Measurements from ENCODE around the gene GIMAP1.
"Not testable (repeated sequence)": the region's sequence is repeated elsewhere in the genome, so short reads cannot be mapped to it uniquely, and the experiment has no call there.

The GIMAP1 gene

DNA sequence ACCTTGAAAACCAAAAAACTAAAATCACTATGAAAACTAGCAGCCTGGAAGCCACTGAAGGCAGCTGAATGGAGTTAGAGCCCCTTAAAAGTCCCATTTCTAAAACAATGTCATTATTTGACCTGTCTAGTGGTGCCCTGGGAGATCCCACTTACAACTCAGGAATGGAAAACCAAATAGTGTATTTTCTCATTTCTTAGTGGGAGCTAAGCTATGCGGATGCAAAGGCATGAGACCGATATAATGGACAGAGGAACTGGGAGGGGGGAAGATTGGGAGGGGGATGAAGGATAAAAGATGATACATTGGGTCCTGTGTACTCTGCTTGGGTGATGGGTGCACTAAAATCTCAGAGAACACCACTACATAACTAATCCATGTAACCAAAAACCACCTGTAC lies 40.7 kb upstream of the GIMAP1 start:
- H3K36me3 ChIP-seq (ENCODE audit: control insufficient read depth in 1 of 2, insufficient read depth in 2 of 2, low read depth in 1 of 2, low read length in 2 of 2) = no peaks in the 10 kb centered on the region
- no peak overlapping the region for H3K4ac ChIP-seq (ENCODE audit: low read depth in 1 of 2, low read length in 2 of 2)
- H3K9me3 ChIP-seq (ENCODE audit: control insufficient read depth, low read length) = no peaks in the 10 kb centered on the region
- no peak overlapping the region for H2BK15ac ChIP-seq (ENCODE audit: low read depth, poor library complexity, severe bottlenecking)
- no peak overlapping the region for H3K18ac ChIP-seq (ENCODE audit: low read depth in 1 of 2, low read length in 2 of 2)
- H2AK5ac ChIP-seq (ENCODE audit: low read length, severe bottlenecking) = no peak overlapping the region
- no peak overlapping the region for H4K91ac ChIP-seq (ENCODE audit: low read length)
- H2BK5ac ChIP-seq (ENCODE audit: low read depth, low read length, poor library complexity, severe bottlenecking) = no peak overlapping the region
- no peak overlapping the region for H4K8ac ChIP-seq (ENCODE audit: low read length)
- DNase-seq = no peak
- H2AFZ ChIP-seq (ENCODE audit: low read depth, low read length) = no peak overlapping the region
- no peaks in the 10 kb centered on the region for H3K27me3 ChIP-seq (ENCODE audit: control insufficient read depth in 1 of 2, insufficient read depth in 1 of 2, low read length in 2 of 2)
- no peak overlapping the region for H3K9ac ChIP-seq (ENCODE audit: low read length)
- H2BK12ac ChIP-seq (ENCODE audit: low read length in 2 of 2) = no peak overlapping the region
- no peak overlapping the region for H3K23ac ChIP-seq (ENCODE audit: low read length in 2 of 2)
- no peaks in the 10 kb centered on the region for H3K79me1 ChIP-seq (replicated peaks; ENCODE audit: low read length, poor library complexity, severe bottlenecking)
- no peak overlapping the region for H3K14ac ChIP-seq (ENCODE audit: low read length in 2 of 2)
- H3K4me3 ChIP-seq (ENCODE audit: insufficient read depth in 1 of 2, low read depth in 1 of 2, low read length in 2 of 2) = no peak overlapping the region
- H3K27ac ChIP-seq (ENCODE audit: low read length, poor library complexity, severe bottlenecking) = no peak overlapping the region
- H3K4me2 ChIP-seq (ENCODE audit: low read length, poor library complexity, severe bottlenecking) = no peak overlapping the region
- no peaks in the 10 kb centered on the region for H3K4me1 ChIP-seq (ENCODE audit: control insufficient read depth, insufficient read depth, low read depth, low read length)
- no peak overlapping the region for H2BK120ac ChIP-seq (ENCODE audit: low read depth, low read length)
- no CpG with 5 or more reads among the region's 2 CpGs for WGBS

- H3K27me3 ChIP-seq (ENCODE audit: control insufficient read depth in 1 of 2, insufficient read depth in 1 of 2, low read length in 2 of 2); H3K9me3 ChIP-seq (ENCODE audit: control insufficient read depth, low read length); H2BK120ac ChIP-seq (ENCODE audit: low read depth, low read length); H3K9ac ChIP-seq (ENCODE audit: low read length); H3K79me1 ChIP-seq (replicated peaks; ENCODE audit: low read length, poor library complexity, severe bottlenecking); H2BK5ac ChIP-seq (ENCODE audit: low read depth, low read length, poor library complexity, severe bottlenecking); H2AK5ac ChIP-seq (ENCODE audit: low read length, severe bottlenecking); H3K4ac ChIP-seq (ENCODE audit: low read depth in 1 of 2, low read length in 2 of 2); H2BK12ac ChIP-seq (ENCODE audit: low read length in 2 of 2); DNase-seq; H2BK15ac ChIP-seq (ENCODE audit: low read depth, poor library complexity, severe bottlenecking); H3K14ac ChIP-seq (ENCODE audit: low read length in 2 of 2); H3K4me3 ChIP-seq (ENCODE audit: insufficient read depth in 1 of 2, low read depth in 1 of 2, low read length in 2 of 2); H3K4me2 ChIP-seq (ENCODE audit: low read length, poor library complexity, severe bottlenecking); H2AFZ ChIP-seq (ENCODE audit: low read depth, low read length); H3K4me1 ChIP-seq (ENCODE audit: control insufficient read depth, insufficient read depth, low read depth, low read length); H3K36me3 ChIP-seq (ENCODE audit: control insufficient read depth in 1 of 2, insufficient read depth in 2 of 2, low read depth in 1 of 2, low read length in 2 of 2); H3K27ac ChIP-seq (ENCODE audit: low read length, poor library complexity, severe bottlenecking); H3K18ac ChIP-seq (ENCODE audit: low read depth in 1 of 2, low read length in 2 of 2); H3K23ac ChIP-seq (ENCODE audit: low read length in 2 of 2); H4K8ac ChIP-seq (ENCODE audit: low read length); H4K91ac ChIP-seq (ENCODE audit: low read length): not testable (repeated sequence)
These were observed 40.1 kb upstream of the GIMAP1 start for GRCh38 chr7:150676276-150676675.

GRCh38 chr7:150676854-150677253 lies 39.6 kb upstream of the GIMAP1 start:
- 88% methylated on average over 1 of the region's 3 CpGs for WGBS
- H3K9me3 ChIP-seq (ENCODE audit: control insufficient read depth, low read length); H2BK120ac ChIP-seq (ENCODE audit: low read depth, low read length); H3K27me3 ChIP-seq (ENCODE audit: control insufficient read depth in 1 of 2, insufficient read depth in 1 of 2, low read length in 2 of 2); H3K4me1 ChIP-seq (ENCODE audit: control insufficient read depth, insufficient read depth, low read depth, low read length); H3K4me2 ChIP-seq (ENCODE audit: low read length, poor library complexity, severe bottlenecking); H4K8ac ChIP-seq (ENCODE audit: low read length); H4K91ac ChIP-seq (ENCODE audit: low read length); H3K27ac ChIP-seq (ENCODE audit: low read length, poor library complexity, severe bottlenecking); H2BK12ac ChIP-seq (ENCODE audit: low read length in 2 of 2); H2BK5ac ChIP-seq (ENCODE audit: low read depth, low read length, poor library complexity, severe bottlenecking); H3K18ac ChIP-seq (ENCODE audit: low read depth in 1 of 2, low read length in 2 of 2); H2AK5ac ChIP-seq (ENCODE audit: low read length, severe bottlenecking); H3K4ac ChIP-seq (ENCODE audit: low read depth in 1 of 2, low read length in 2 of 2); H3K4me3 ChIP-seq (ENCODE audit: insufficient read depth in 1 of 2, low read depth in 1 of 2, low read length in 2 of 2); DNase-seq; H3K14ac ChIP-seq (ENCODE audit: low read length in 2 of 2); H3K79me1 ChIP-seq (replicated peaks; ENCODE audit: low read length, poor library complexity, severe bottlenecking); H3K9ac ChIP-seq (ENCODE audit: low read length); H3K36me3 ChIP-seq (ENCODE audit: control insufficient read depth in 1 of 2, insufficient read depth in 2 of 2, low read depth in 1 of 2, low read length in 2 of 2); H2AFZ ChIP-seq (ENCODE audit: low read depth, low read length); H3K23ac ChIP-seq (ENCODE audit: low read length in 2 of 2); H2BK15ac ChIP-seq (ENCODE audit: low read depth, poor library complexity, severe bottlenecking): not testable (repeated sequence)

DNA sequence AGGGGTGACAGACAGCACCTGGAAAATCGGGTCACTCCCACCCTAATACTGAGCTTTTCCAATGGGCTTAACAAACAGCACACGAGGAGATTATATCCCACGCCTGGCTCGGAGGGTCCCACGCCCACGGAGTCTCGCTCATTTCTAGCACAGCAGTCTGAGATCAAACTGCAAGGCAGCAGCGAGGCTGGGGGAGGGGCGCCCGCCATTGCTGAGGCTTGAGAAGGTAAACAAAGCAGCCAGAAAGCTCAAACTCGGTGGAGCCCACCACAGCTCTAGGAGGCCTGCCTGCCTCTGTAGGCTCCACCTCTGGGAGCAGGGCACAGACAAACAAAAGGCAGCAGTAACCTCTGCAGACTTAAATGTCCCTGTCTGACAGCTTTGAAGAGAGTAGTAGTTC lies 37.8 kb upstream of the GIMAP1 start:
- H3K4me1 ChIP-seq (ENCODE audit: control insufficient read depth, insufficient read depth, low read depth, low read length); H2AFZ ChIP-seq (ENCODE audit: low read depth, low read length); H2BK12ac ChIP-seq (ENCODE audit: low read length in 2 of 2); H2BK120ac ChIP-seq (ENCODE audit: low read depth, low read length); H3K4me3 ChIP-seq (ENCODE audit: insufficient read depth in 1 of 2, low read depth in 1 of 2, low read length in 2 of 2); H2AK5ac ChIP-seq (ENCODE audit: low read length, severe bottlenecking); H3K4ac ChIP-seq (ENCODE audit: low read depth in 1 of 2, low read length in 2 of 2); H3K9ac ChIP-seq (ENCODE audit: low read length); H4K91ac ChIP-seq (ENCODE audit: low read length); H3K36me3 ChIP-seq (ENCODE audit: control insufficient read depth in 1 of 2, insufficient read depth in 2 of 2, low read depth in 1 of 2, low read length in 2 of 2); H2BK5ac ChIP-seq (ENCODE audit: low read depth, low read length, poor library complexity, severe bottlenecking); H3K27me3 ChIP-seq (ENCODE audit: control insufficient read depth in 1 of 2, insufficient read depth in 1 of 2, low read length in 2 of 2); DNase-seq; H3K18ac ChIP-seq (ENCODE audit: low read depth in 1 of 2, low read length in 2 of 2); H4K8ac ChIP-seq (ENCODE audit: low read length); H3K14ac ChIP-seq (ENCODE audit: low read length in 2 of 2); H3K4me2 ChIP-seq (ENCODE audit: low read length, poor library complexity, severe bottlenecking); H3K79me1 ChIP-seq (replicated peaks; ENCODE audit: low read length, poor library complexity, severe bottlenecking); H3K27ac ChIP-seq (ENCODE audit: low read length, poor library complexity, severe bottlenecking); H3K23ac ChIP-seq (ENCODE audit: low read length in 2 of 2); H3K9me3 ChIP-seq (ENCODE audit: control insufficient read depth, low read length); H2BK15ac ChIP-seq (ENCODE audit: low read depth, poor library complexity, severe bottlenecking): not testable (repeated sequence)
- 64% methylated on average over 11 of the region's 11 CpGs for WGBS
